ENCODE results near the gene CERS6.

CERS6 gene

DNA sequence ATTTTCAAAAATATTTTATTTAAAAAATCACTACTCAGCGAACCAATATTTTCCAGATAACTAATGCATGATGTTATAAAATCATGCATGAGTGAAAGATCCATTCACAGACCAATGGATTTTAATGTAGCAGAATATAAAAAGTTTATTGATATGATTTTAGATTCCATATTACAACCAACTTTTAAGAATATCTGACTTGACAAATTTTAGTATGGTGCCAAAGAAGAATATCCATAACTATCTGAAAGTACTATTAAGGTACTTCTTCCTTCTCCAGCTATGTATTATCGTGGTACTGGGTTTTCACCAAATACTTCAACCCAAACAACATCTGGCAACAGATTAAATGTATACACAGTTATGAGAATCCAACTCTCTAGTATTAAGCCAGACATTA, 246.5 kb downstream of the CERS6 start:
- Histone ChIP-seq H3K9ac (ENCODE audit: insufficient read length) (no peak overlapping the region), H3K36me3 (ENCODE audit: insufficient read depth, low read length) (no peaks in the 10 kb centered on the region), H3K9me3 (ENCODE audit: low read depth, low read length) (no peaks in the 10 kb centered on the region), H3K27ac (no peak overlapping the region), H3K4me3 (no peak overlapping the region)
- no peak for DNase-seq (ENCODE audit: low read depth, low spot score)
- TF ChIP-seq EZH2 (IDR thresholded peaks at IDR 0.05), result no peak
- TF ChIP-seq POLR2AphosphoS5 (IDR thresholded peaks at IDR 0.05; ENCODE audit: borderline replicate concordance, low read depth, low read length), result no peak
- no peak for TF ChIP-seq FOXP2 (optimal IDR thresholded peaks at IDR 0.05; ENCODE audit: control extremely low read depth, extremely low read length, insufficient read depth)

DNA sequence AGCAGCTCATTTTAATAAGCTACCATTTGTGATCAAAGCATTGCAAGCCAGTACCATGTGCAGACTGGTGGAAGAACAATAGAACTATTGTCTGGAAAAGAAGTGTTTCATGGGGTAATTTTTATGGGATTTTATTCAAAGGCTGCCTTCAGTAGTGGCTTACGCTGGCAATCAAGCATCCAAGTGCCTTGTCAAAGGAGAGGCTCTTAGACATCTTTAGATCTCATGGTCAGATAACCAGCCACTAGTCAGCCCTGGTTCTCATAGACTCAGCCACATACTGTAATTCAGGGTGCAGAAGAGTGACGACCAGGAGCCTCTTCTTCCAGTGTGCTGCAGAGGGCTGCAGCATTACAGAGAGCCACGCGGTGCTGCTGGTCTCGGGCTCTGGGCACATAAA, 247.9 kb downstream of the CERS6 start:
- no peak overlapping the region for H3K4me3 ChIP-seq
- no peak for DNase-seq (ENCODE audit: low read depth, low spot score)

DNA sequence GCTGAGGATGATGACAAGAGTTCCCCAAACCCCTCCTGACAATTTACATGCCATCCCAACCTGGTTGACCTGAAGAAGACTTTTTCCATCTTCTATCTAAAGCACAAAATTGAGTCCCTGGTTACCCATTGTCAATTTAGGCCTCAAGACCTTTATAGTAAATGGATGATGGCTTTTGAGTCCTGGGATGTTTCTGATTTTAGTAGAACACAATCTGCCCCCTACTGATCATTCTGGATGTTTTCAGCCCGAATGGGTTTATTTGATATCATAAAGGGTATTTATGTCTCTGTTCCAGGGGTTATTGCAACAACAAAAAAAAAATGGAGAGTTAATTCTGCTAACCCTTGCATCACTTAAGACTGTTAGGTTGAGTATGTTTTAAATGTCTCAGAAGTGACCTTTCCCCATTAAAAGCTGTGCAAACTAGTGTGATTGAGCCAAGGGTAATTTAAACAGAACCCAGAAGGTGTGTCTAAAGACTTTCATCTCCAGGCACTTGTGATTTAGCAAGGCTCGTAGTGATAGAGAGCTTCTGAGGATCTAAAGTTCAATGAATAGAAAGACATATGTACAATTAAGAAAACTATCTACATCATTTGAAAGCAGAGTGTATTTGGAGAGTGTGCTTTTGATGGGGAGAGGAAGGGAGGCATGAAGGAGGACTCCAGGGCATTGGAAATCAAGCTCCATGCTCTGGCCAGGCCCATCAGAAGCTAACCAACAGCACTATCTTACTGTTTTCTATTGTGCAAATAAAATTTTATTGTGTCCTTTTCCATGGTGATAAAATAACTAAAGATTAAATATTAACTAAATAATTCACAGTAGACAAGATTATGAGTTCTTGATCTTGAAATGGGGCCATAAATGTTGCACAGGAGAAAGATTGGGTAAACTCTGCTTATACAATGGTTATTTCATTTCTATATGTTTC, 249.7 kb downstream of the CERS6 start:
- no peak for DNase-seq (ENCODE audit: low read depth, low spot score)
- TF ChIP-seq POLR2AphosphoS5 (IDR thresholded peaks at IDR 0.05; ENCODE audit: borderline replicate concordance, low read depth, low read length), result no peak
- TF ChIP-seq EZH2 (IDR thresholded peaks at IDR 0.05), result no peak
- TF ChIP-seq FOXP2 (optimal IDR thresholded peaks at IDR 0.05; ENCODE audit: control extremely low read depth, extremely low read length, insufficient read depth), result no peak

More for the DNA sequence above, 247.9 kb downstream of the CERS6 start:
- no peak for TF ChIP-seq FOXP2 (optimal IDR thresholded peaks at IDR 0.05; ENCODE audit: control extremely low read depth, extremely low read length, insufficient read depth)
- TF ChIP-seq EZH2 (IDR thresholded peaks at IDR 0.05), result no peak
- TF ChIP-seq POLR2AphosphoS5 (IDR thresholded peaks at IDR 0.05; ENCODE audit: borderline replicate concordance, low read depth, low read length), result no peak
- Histone ChIP-seq H3K9ac (ENCODE audit: insufficient read length) (no peak overlapping the region), H3K36me3 (ENCODE audit: insufficient read depth, low read length) (no peaks in the 10 kb centered on the region), H3K27ac (no peak overlapping the region), H3K9me3 (ENCODE audit: low read depth, low read length) (no peaks in the 10 kb centered on the region)

GRCh38 chr2:168706806-168707205, 250.7 kb downstream of the CERS6 start:
- Histone ChIP-seq H3K27ac (no peak overlapping the region), H3K36me3 (ENCODE audit: insufficient read depth, low read length) (no peaks in the 10 kb centered on the region), H3K4me3 (no peak overlapping the region), H3K9ac (ENCODE audit: insufficient read length) (no peak overlapping the region), H3K9me3 (ENCODE audit: low read depth, low read length) (no peaks in the 10 kb centered on the region)
- TF ChIP-seq POLR2AphosphoS5 (IDR thresholded peaks at IDR 0.05; ENCODE audit: borderline replicate concordance, low read depth, low read length), result no peak
- no peak for TF ChIP-seq FOXP2 (optimal IDR thresholded peaks at IDR 0.05; ENCODE audit: control extremely low read depth, extremely low read length, insufficient read depth)
- no peak for TF ChIP-seq EZH2 (IDR thresholded peaks at IDR 0.05)
- no peak for DNase-seq (ENCODE audit: low read depth, low spot score)

More for the DNA sequence above, 249.7 kb downstream of the CERS6 start:
- Histone ChIP-seq H3K27ac (no peak overlapping the region), H3K4me3 (no peak overlapping the region), H3K9me3 (ENCODE audit: low read depth, low read length) (no peaks in the 10 kb centered on the region), H3K9ac (ENCODE audit: insufficient read length) (no peak overlapping the region), H3K36me3 (ENCODE audit: insufficient read depth, low read length) (no peaks in the 10 kb centered on the region)

GRCh38 chr2:168708080-168708479, 252.0 kb downstream of the CERS6 start:
- no peak overlapping the region for H3K4me3 ChIP-seq
- no peaks in the 10 kb centered on the region for H3K36me3 ChIP-seq (ENCODE audit: insufficient read depth, low read length)
- no peak for DNase-seq (ENCODE audit: low read depth, low spot score)
- TF ChIP-seq EZH2 (IDR thresholded peaks at IDR 0.05) (no peak), FOXP2 (optimal IDR thresholded peaks at IDR 0.05; ENCODE audit: control extremely low read depth, extremely low read length, insufficient read depth) (no peak), POLR2AphosphoS5 (IDR thresholded peaks at IDR 0.05; ENCODE audit: borderline replicate concordance, low read depth, low read length) (no peak)
- H3K9me3 ChIP-seq (ENCODE audit: low read depth, low read length), result no peaks in the 10 kb centered on the region
- H3K9ac ChIP-seq (ENCODE audit: insufficient read length), result no peak overlapping the region
- H3K27ac ChIP-seq, result no peak overlapping the region

DNA sequence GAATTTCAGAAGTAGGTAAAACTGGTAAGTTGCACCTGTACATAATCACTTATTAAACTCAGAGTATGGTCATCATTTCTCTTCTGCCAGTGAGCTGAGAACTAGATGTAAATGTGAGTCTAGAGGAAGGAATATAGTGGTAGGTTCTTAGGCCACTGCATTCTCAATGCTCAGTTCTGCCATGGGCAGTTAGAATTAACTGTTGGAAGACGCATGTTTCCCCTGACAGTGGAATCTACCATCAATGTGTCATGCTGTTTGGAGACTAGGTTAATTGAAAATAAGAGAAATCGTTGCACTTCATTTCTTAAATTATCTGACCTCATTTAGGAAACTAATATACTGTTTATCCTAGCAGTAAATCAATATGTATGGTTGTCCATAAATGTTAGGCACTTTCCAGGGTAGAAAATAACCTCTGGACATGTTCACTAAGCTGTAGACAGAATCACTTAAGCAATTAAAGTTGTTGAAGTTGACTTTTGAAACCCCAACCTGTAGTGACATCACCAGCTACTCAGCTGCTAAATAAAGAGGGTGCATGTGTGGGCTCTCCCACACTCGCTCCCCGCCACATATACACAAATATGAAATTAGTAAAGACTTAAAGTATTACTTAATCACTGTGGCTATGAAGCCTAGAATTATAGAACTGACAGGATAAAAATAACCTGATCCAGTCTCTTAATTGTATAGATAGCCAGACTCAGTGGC, 254.8 kb downstream of the CERS6 start:
- no peaks in the 10 kb centered on the region for H3K36me3 ChIP-seq (ENCODE audit: insufficient read depth, low read length)
- no peak overlapping the region for H3K9ac ChIP-seq (ENCODE audit: insufficient read length)
- DNase-seq (ENCODE audit: low read depth, low spot score), result no peak
- H3K27ac ChIP-seq, result no peak overlapping the region
- TF ChIP-seq EZH2 (IDR thresholded peaks at IDR 0.05) (no peak), POLR2AphosphoS5 (IDR thresholded peaks at IDR 0.05; ENCODE audit: borderline replicate concordance, low read depth, low read length) (no peak), FOXP2 (optimal IDR thresholded peaks at IDR 0.05; ENCODE audit: control extremely low read depth, extremely low read length, insufficient read depth) (no peak)
- no peaks in the 10 kb centered on the region for H3K9me3 ChIP-seq (ENCODE audit: low read depth, low read length)
- no peak overlapping the region for H3K4me3 ChIP-seq

GRCh38 chr2:168712053-168712452, 256.0 kb downstream of the CERS6 start:
- no peak for DNase-seq (ENCODE audit: low read depth, low spot score)
- H3K4me3 ChIP-seq, result no peak overlapping the region
- H3K36me3 ChIP-seq (ENCODE audit: insufficient read depth, low read length), result no peaks in the 10 kb centered on the region
- H3K27ac ChIP-seq, result no peak overlapping the region
- no peaks in the 10 kb centered on the region for H3K9me3 ChIP-seq (ENCODE audit: low read depth, low read length)
- no peak overlapping the region for H3K9ac ChIP-seq (ENCODE audit: insufficient read length)
- TF ChIP-seq POLR2AphosphoS5 (IDR thresholded peaks at IDR 0.05; ENCODE audit: borderline replicate concordance, low read depth, low read length) (no peak), EZH2 (IDR thresholded peaks at IDR 0.05) (no peak)

- Histone ChIP-seq H3K27ac (no peak overlapping the region), H3K9me3 (ENCODE audit: low read depth, low read length) (no peaks in the 10 kb centered on the region)
Measured at GRCh38 chr2:168713325-168713724, 257.3 kb downstream of the CERS6 start.

More at GRCh38 chr2:168713325-168713724, 257.3 kb downstream of the CERS6 start:
- DNase-seq (ENCODE audit: low read depth, low spot score), result no peak
- TF ChIP-seq FOXP2 (optimal IDR thresholded peaks at IDR 0.05; ENCODE audit: control extremely low read depth, extremely low read length, insufficient read depth) (no peak), EZH2 (IDR thresholded peaks at IDR 0.05) (no peak), POLR2AphosphoS5 (IDR thresholded peaks at IDR 0.05; ENCODE audit: borderline replicate concordance, low read depth, low read length) (no peak)
- no peak overlapping the region for H3K4me3 ChIP-seq
- H3K9ac ChIP-seq (ENCODE audit: insufficient read length), result no peak overlapping the region
- no peaks in the 10 kb centered on the region for H3K36me3 ChIP-seq (ENCODE audit: insufficient read depth, low read length)

Measured in SK-N-MC (cell line).